ENCODE data around the gene CRHR1. TPM values are rescaled to one million over a fixed set of nuclear protein-coding genes. Genes with fewer than 3 reads are reported as not detected.
A peak's percentile ranks its signal among the peaks of the same experiment; 100 is the strongest.

The CRHR1 gene
- total and polyA plus RNA-seq, 7 donors, result 0.33 TPM; not detected in 6

GRCh38 chr17:45745601-45746494, 38.3 kb upstream of the CRHR1 start:
- intact Hi-C loops (cut with DNase I), result no loop called here
- H3K27ac ChIP-seq, result no peak overlapping the region
- H3K36me3 ChIP-seq, result no peaks in the 10 kb centered on the region
- H3K9me3 ChIP-seq, result no peaks in the 10 kb centered on the region
- TF ChIP-seq CTCF (IDR thresholded peaks at IDR 0.05), result no peak
- no peak for TF ChIP-seq EP300 (IDR thresholded peaks at IDR 0.05)
- no peak for TF ChIP-seq POLR2AphosphoS5 (IDR thresholded peaks at IDR 0.05)
- no peak for TF ChIP-seq POLR2A (IDR thresholded peaks at IDR 0.05)
- no peak overlapping the region for H3K4me3 ChIP-seq
- H3K27me3 ChIP-seq, result peaks cover 0 to 50% (median 3%) of the 10 kb centered on the region in 3 donors
- 60% methylated on average over 11 of the region's 11 CpGs for WGBS, 2 donors
- DNase-seq, result peak; percentile 58
- H3K4me1 ChIP-seq, result no peaks in the 10 kb centered on the region

- no peaks in the 10 kb centered on the region for H3K4me1 ChIP-seq
- no peaks in the 10 kb centered on the region for H3K9me3 ChIP-seq
- WGBS, 2 donors, result 58 to 60% methylated on average over 6 of the region's 6 CpGs
- peaks cover 0 to 52% (median 9%) of the 10 kb centered on the region in 3 donors for H3K27me3 ChIP-seq
- peak; percentile 48 for DNase-seq
- intact Hi-C loops (cut with DNase I), result no loop called here
- H3K4me3 ChIP-seq, result no peak overlapping the region
- no peak overlapping the region for H3K27ac ChIP-seq
- no peak for TF ChIP-seq CTCF (IDR thresholded peaks at IDR 0.05)
- no peak for TF ChIP-seq EP300 (IDR thresholded peaks at IDR 0.05)
- TF ChIP-seq POLR2AphosphoS5 (IDR thresholded peaks at IDR 0.05), result no peak
- no peak for TF ChIP-seq POLR2A (IDR thresholded peaks at IDR 0.05)
- H3K36me3 ChIP-seq, result no peaks in the 10 kb centered on the region
Measured at GRCh38 chr17:45747911-45748310, 36.2 kb upstream of the CRHR1 start.

- Histone ChIP-seq H3K9me3 (no peaks in the 10 kb centered on the region), H3K27me3 (peaks cover 0 to 55% (median 11%) of the 10 kb centered on the region in 3 donors), H3K27ac (no peak overlapping the region), H3K36me3 (no peaks in the 10 kb centered on the region), H3K4me3 (no peak overlapping the region), H3K4me1 (no peaks in the 10 kb centered on the region)
- 59 to 64% methylated on average over 11 of the region's 11 CpGs for WGBS, 2 donors
- intact Hi-C loops (cut with DNase I), result no loop called here
- TF ChIP-seq POLR2AphosphoS5 (IDR thresholded peaks at IDR 0.05), result no peak
- no peak for TF ChIP-seq EP300 (IDR thresholded peaks at IDR 0.05)
- TF ChIP-seq CTCF (IDR thresholded peaks at IDR 0.05), result no peak
- TF ChIP-seq POLR2A (IDR thresholded peaks at IDR 0.05), result no peak
- DNase-seq, result no peak
Measured at GRCh38 chr17:45748731-45749310, 35.3 kb upstream of the CRHR1 start.

- H3K27ac ChIP-seq, result no peak overlapping the region
- no peak overlapping the region for H3K4me3 ChIP-seq
- TF ChIP-seq EP300 (IDR thresholded peaks at IDR 0.05) (no peak), POLR2AphosphoS5 (IDR thresholded peaks at IDR 0.05) (no peak), CTCF (IDR thresholded peaks at IDR 0.05) (no peak), POLR2A (IDR thresholded peaks at IDR 0.05) (no peak)
- no peaks in the 10 kb centered on the region for H3K4me1 ChIP-seq
- no peak for DNase-seq
- intact Hi-C loops (cut with DNase I), result no loop called here
- no peaks in the 10 kb centered on the region for H3K9me3 ChIP-seq
- WGBS, 2 donors, result 94% methylated on average over 4 of the region's 4 CpGs
- H3K27me3 ChIP-seq, result peaks cover 0 to 51% (median 8%) of the 10 kb centered on the region in 3 donors
- H3K36me3 ChIP-seq, result no peaks in the 10 kb centered on the region
Measured at GRCh38 chr17:45749831-45750335, 34.2 kb upstream of the CRHR1 start.
